OCI-LY1 (cell line): Measurements from ENCODE around the gene EML2.

ENCODE experiments used
- H2AFZ ChIP-seq: fragments of 200-600 bp; sonication (generic), shearing (Covaris generic); 2 replicates; pipeline ENCODE4 v1.6.0; 2014; ENCODE audit warnings: antibody characterized with exemption, mild to moderate bottlenecking, low read length
- H3F3A ChIP-seq: fragments of 200-600 bp; sonication (generic), shearing (Covaris generic); 2 replicates; pipeline ENCODE4 v1.6.0; 2014; ENCODE audit warnings: mild to moderate bottlenecking, antibody characterized with exemption, low read length, moderate library complexity; ENCODE audit not compliant: insufficient read depth
- H3K27ac ChIP-seq: fragments of 200-600 bp; sonication (generic); 2 replicates; pipeline ENCODE4 v1.5.1; 2014; ENCODE audit warnings: low read length, mixed run types, mild to moderate bottlenecking, low read depth; ENCODE audit not compliant: poor library complexity, severe bottlenecking
- H3K27me3 ChIP-seq: fragments of 200-600 bp; sonication (generic); 2 replicates; pipeline ENCODE4 v1.6.0; 2014; ENCODE audit warnings: antibody characterized with exemption, mild to moderate bottlenecking, low read length, moderate library complexity; ENCODE audit not compliant: insufficient read depth
- H3K36me3 ChIP-seq: fragments of 200-600 bp; sonication (generic); 2 replicates; pipeline ENCODE4 v1.6.1; 2014; ENCODE audit warnings: mild to moderate bottlenecking, antibody characterized with exemption, low read length, moderate library complexity, mixed read lengths; ENCODE audit not compliant: insufficient read depth
- H3K4me1 ChIP-seq: fragments of 200-600 bp; sonication (generic); 2 replicates; pipeline ENCODE4 v1.5.1; 2014; ENCODE audit warnings: mild to moderate bottlenecking, low read length, moderate library complexity; ENCODE audit not compliant: insufficient read depth, severe bottlenecking
- H3K4me2 ChIP-seq: fragments of 200-600 bp; sonication (generic), shearing (Covaris generic); 2 replicates; pipeline ENCODE4 v1.6.1; 2014; ENCODE audit warnings: low read length
- H3K4me3 ChIP-seq: fragments of 200-600 bp; sonication (generic); 2 replicates; pipeline ENCODE4 v1.5.1; 2014; ENCODE audit warnings: low read length, low read depth, mild to moderate bottlenecking, mixed read lengths; ENCODE audit not compliant: poor library complexity, severe bottlenecking
- H3K79me2 ChIP-seq: fragments of 200-600 bp; shearing (Covaris generic); 2 replicates; pipeline ENCODE4 v1.6.1; 2016; ENCODE audit warnings: mixed run types, low read length, mixed read lengths; ENCODE audit not compliant: insufficient read depth
- H3K9ac ChIP-seq: fragments of 200-600 bp; sonication (generic), shearing (Covaris generic); 2 replicates; pipeline ENCODE4 v1.6.1; 2014; ENCODE audit warnings: mild to moderate bottlenecking, low read length, mixed read lengths
- H3K9me2 ChIP-seq: fragments of 200-600 bp; sonication (generic), shearing (Covaris generic); 2 replicates; pipeline ENCODE4 v1.6.1; 2014; ENCODE audit warnings: low read depth, mild to moderate bottlenecking, low read length, mixed read lengths
- H3K9me3 ChIP-seq: fragments of 200-600 bp; shearing (Covaris generic); 2 replicates; pipeline ENCODE4 v1.6.1; 2014; ENCODE audit warnings: low read length, mixed read lengths
- H4K20me1 ChIP-seq: fragments of 200-600 bp; sonication (generic), shearing (Covaris generic); 2 replicates; pipeline ENCODE4 v1.6.0; 2016; ENCODE audit warnings: mild to moderate bottlenecking, low read length; ENCODE audit not compliant: insufficient read depth
- EZH2 ChIP-seq: fragments of 200-600 bp; sonication (generic), shearing (Covaris generic); IDR thresholded peaks from 2 replicates; pipeline ENCODE4 v1.8.0; 2017; ENCODE audit warnings: borderline replicate concordance, mixed run types, mild to moderate bottlenecking, antibody characterized with exemption, low read length, moderate library complexity, mixed read lengths
- TF ChIP-seq, protein P1 (sequence below): fragments of 200-600 bp; sonication (generic), shearing (Covaris generic); IDR thresholded peaks from 2 replicates; pipeline ENCODE4 v1.5.1; 2017; ENCODE audit warnings: mild to moderate bottlenecking, antibody characterized with exemption, low read length, moderate library complexity, mixed read lengths

Gene EML2

GRCh38 chr19:45645068-45645630 is 6.0 kb upstream of the EML2 start:
- H3K9ac ChIP-seq: no peak overlapping the region
- H2AFZ ChIP-seq: no peak overlapping the region

DNA sequence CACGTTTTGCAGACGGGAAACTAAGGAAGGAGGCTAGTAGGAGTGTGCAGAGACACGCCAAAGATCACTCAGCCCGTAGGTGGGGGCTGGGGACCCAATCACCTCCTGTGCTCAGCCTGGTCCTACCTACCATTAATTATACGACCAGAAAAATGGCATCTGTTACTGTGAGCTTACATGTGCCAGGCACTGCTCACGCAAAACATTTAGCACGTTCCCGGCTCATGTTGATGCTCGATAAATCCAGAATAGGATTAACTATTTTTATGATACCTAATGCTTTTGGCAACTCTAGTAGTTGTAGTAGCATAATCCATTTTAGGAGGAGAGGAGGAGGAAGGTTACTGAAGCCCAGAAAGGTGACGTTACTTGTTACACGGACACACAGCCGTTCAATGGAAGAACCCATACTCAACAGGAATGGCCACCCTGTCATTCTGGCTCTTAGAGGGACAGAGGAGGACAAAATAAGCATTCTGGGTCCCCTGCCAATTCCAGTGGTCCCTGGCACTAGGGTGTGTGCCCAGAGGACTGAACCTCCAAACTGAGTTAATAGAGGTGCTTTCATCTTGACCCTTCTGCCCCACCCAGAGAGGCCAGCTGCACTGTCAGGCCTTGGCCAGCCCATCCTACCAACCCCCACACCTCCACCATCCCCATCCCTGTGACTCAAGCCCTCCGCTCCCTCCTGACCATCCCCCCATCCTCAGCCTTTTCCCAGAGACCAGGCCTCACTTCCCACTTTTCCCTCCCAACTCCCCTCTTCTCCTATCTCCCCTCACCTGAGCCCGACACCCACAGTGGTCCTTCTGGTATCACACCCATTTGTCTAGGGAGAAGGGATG is 5.0 kb upstream of the EML2 start:
- H3K9ac ChIP-seq: no peak overlapping the region
- H3K9me2 ChIP-seq: no peaks in the 10 kb centered on the region
- H3K9me3 ChIP-seq: no peaks in the 10 kb centered on the region
- H2AFZ ChIP-seq: no peak overlapping the region
- H3K36me3 ChIP-seq: no peaks in the 10 kb centered on the region
- H3K27me3 ChIP-seq: no peaks in the 10 kb centered on the region
- 0 out of 2 replicates have a peak, but pooled peaks cover 3% of the 10 kb centered on the region for H3F3A ChIP-seq
- no peaks in the 10 kb centered on the region for H4K20me1 ChIP-seq
- peaks cover 44% of the 10 kb centered on the region for H3K4me1 ChIP-seq
- H3K4me2 ChIP-seq: peak overlapping the region; percentile 46; the same call in 1 of the 2 replicates
- H3K79me2 ChIP-seq: no peaks in the 10 kb centered on the region
- TF ChIP-seq, protein P1, sequence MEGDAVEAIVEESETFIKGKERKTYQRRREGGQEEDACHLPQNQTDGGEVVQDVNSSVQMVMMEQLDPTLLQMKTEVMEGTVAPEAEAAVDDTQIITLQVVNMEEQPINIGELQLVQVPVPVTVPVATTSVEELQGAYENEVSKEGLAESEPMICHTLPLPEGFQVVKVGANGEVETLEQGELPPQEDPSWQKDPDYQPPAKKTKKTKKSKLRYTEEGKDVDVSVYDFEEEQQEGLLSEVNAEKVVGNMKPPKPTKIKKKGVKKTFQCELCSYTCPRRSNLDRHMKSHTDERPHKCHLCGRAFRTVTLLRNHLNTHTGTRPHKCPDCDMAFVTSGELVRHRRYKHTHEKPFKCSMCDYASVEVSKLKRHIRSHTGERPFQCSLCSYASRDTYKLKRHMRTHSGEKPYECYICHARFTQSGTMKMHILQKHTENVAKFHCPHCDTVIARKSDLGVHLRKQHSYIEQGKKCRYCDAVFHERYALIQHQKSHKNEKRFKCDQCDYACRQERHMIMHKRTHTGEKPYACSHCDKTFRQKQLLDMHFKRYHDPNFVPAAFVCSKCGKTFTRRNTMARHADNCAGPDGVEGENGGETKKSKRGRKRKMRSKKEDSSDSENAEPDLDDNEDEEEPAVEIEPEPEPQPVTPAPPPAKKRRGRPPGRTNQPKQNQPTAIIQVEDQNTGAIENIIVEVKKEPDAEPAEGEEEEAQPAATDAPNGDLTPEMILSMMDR: no peak
- TF ChIP-seq EZH2: no peak
- no peak overlapping the region for H3K27ac ChIP-seq
- no peak overlapping the region for H3K4me3 ChIP-seq

More at GRCh38 chr19:45645068-45645630, 6.0 kb upstream of the EML2 start:
- Histone ChIP-seq H3K4me1 (peaks cover 35% of the 10 kb centered on the region), H3K36me3 (no peaks in the 10 kb centered on the region), H3K4me3 (peak overlapping the region; percentile 65), H3K4me2 (peak overlapping the region; percentile 70), H3K27ac (no peak overlapping the region), H3K27me3 (no peaks in the 10 kb centered on the region), H3K9me2 (no peaks in the 10 kb centered on the region), H3F3A (0 out of 2 replicates have a peak, but pooled peaks cover 3% of the 10 kb centered on the region), H3K9me3 (no peaks in the 10 kb centered on the region), H3K79me2 (no peaks in the 10 kb centered on the region), H4K20me1 (no peaks in the 10 kb centered on the region)
- TF ChIP-seq, protein P1: no peak
- TF ChIP-seq EZH2: no peak

DNA sequence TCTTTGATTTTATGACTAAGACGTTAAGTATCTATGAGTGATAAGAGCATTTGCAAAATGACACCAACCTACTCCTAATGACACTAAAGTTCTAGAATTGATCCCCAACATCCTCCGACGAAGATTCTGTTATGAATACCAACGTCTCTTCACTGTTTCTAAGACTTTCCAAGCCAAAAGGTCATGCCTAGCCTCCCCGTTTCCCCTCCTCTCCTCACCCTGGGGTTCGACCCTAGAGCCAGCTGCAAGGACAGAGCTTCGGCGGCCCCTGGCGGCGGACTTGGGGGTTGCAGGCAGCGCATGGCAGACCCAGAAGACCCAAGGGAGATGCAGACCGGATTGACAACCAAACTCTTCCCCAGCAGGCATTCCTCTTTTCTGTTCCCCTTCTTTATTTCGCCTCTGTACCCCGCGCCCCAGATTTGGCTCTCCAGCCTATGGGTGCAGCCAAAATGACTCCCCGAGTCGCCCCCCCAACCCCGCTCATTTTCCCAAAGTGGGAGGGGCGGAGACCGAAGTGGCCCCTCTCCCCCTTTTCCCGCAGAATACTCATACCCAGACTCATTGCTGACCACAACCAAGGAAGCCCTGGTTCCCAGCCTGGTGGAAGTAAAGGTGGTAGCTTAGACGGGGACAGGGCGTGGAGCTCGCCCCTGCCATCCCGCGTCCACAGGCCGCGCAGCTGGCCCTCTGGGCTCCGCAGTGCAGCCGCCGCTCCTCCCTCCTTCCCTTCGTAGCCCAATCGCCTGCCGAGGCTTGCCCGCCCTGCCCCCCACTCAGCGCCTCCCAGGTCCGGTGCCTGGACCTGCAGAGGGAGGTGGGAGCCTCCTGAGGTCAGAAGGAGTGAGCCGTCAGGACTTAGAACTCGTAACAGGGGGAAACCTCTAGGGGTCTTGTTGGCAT is 4.1 kb upstream of the EML2 start:
- Histone ChIP-seq H3K4me2 (peak overlapping the region; percentile 46), H4K20me1 (no peaks in the 10 kb centered on the region), H3K27me3 (no peaks in the 10 kb centered on the region), H2AFZ (no peak overlapping the region), H3K36me3 (no peaks in the 10 kb centered on the region), H3K9ac (no peak overlapping the region), H3K27ac (peak overlapping the region; percentile 96), H3K9me2 (no peaks in the 10 kb centered on the region), H3K9me3 (no peaks in the 10 kb centered on the region), H3K4me1 (peaks cover 48% of the 10 kb centered on the region), H3F3A (0 out of 2 replicates have a peak, but pooled peaks cover 3% of the 10 kb centered on the region), H3K79me2 (no peaks in the 10 kb centered on the region), H3K4me3 (peak overlapping the region; percentile 22)
- TF ChIP-seq, protein P1: peak; percentile 98
- no peak for TF ChIP-seq EZH2
